HEK293T (cell line): ENCODE results near the gene SUPT5H.
A peak's percentile ranks its signal among the peaks of the same experiment; 100 is the strongest.

Experiments used
- ARNT ChIP-seq: fragments of 450-650 bp; IDR thresholded peaks from 2 replicates; pipeline ENCODE4 v1.6.1; 2017; ENCODE audit warnings: mild to moderate bottlenecking
- BHLHE40 ChIP-seq: fragments of 450-650 bp; IDR thresholded peaks from 2 replicates; pipeline ENCODE4 v1.6.1; 2016; ENCODE audit warnings: mild to moderate bottlenecking, moderate library complexity, borderline replicate concordance
- CTBP1 ChIP-seq: fragments of 450-650 bp; IDR thresholded peaks from 2 replicates; pipeline ENCODE4 v1.6.1; 2016; ENCODE audit warnings: borderline replicate concordance
- ELF4 ChIP-seq: fragments of 450-650 bp; IDR thresholded peaks from 2 replicates; pipeline ENCODE4 v1.6.1; 2017; ENCODE audit warnings: antibody characterized with exemption
- FOXK2 ChIP-seq: fragments of 450-650 bp; IDR thresholded peaks from 2 replicates; pipeline ENCODE4 v1.6.1; 2016; ENCODE audit warnings: mild to moderate bottlenecking
- FOXM1 ChIP-seq: fragments of 450-650 bp; IDR thresholded peaks from 2 replicates; pipeline ENCODE4 v1.6.1; 2017; ENCODE audit warnings: mild to moderate bottlenecking, borderline replicate concordance
- HDGF ChIP-seq: fragments of 450-650 bp; IDR thresholded peaks from 2 replicates; pipeline ENCODE4 v1.6.1; 2017; ENCODE audit warnings: antibody characterized with exemption, borderline replicate concordance
- L3MBTL2 ChIP-seq: fragments of 450-650 bp; conservative IDR thresholded peaks from 2 replicates; pipeline ENCODE4 v1.6.1; 2016; ENCODE audit warnings: mild to moderate bottlenecking
- NFRKB ChIP-seq: fragments of 450-650 bp; IDR thresholded peaks from 2 replicates; pipeline ENCODE4 v1.6.1; 2016; ENCODE audit warnings: mild to moderate bottlenecking, moderate library complexity
- PKNOX1 ChIP-seq: fragments of 450-650 bp; IDR thresholded peaks from 2 replicates; pipeline ENCODE4 v1.6.1; 2016
- SP1 ChIP-seq: fragments of 450-650 bp; IDR thresholded peaks from 2 replicates; pipeline ENCODE4 v1.6.1; 2017
- SUZ12 ChIP-seq: fragments of 450-650 bp; IDR thresholded peaks from 2 replicates; pipeline ENCODE4 v1.6.1; 2016; ENCODE audit warnings: mild to moderate bottlenecking
- ZNF384 ChIP-seq: fragments of 450-650 bp; IDR thresholded peaks from 2 replicates; pipeline ENCODE4 v1.6.1; 2016

GRCh38 chr19:39397360-39398296 lies 47.8 kb upstream of the SUPT5H start:
- no peak for TF ChIP-seq FOXK2
- no peak for TF ChIP-seq PKNOX1
- TF ChIP-seq ARNT: no peak
- no peak for TF ChIP-seq SP1
- no peak for TF ChIP-seq L3MBTL2
- TF ChIP-seq FOXM1: no peak
- no peak for TF ChIP-seq BHLHE40
- TF ChIP-seq SUZ12: no peak
- TF ChIP-seq HDGF: peak; percentile 67; the same call in 1 of the 2 replicates
- TF ChIP-seq ZNF384: no peak
- TF ChIP-seq CTBP1: no peak
- no peak for TF ChIP-seq NFRKB
- no peak for TF ChIP-seq ELF4
